ENCODE data around the gene PRM1. TPM values are rescaled to one million over a fixed set of nuclear protein-coding genes. Genes with fewer than 3 reads are reported as not detected.

Gene PRM1
- total RNA-seq, 1 donor from 2014 or later: not detected

DNA sequence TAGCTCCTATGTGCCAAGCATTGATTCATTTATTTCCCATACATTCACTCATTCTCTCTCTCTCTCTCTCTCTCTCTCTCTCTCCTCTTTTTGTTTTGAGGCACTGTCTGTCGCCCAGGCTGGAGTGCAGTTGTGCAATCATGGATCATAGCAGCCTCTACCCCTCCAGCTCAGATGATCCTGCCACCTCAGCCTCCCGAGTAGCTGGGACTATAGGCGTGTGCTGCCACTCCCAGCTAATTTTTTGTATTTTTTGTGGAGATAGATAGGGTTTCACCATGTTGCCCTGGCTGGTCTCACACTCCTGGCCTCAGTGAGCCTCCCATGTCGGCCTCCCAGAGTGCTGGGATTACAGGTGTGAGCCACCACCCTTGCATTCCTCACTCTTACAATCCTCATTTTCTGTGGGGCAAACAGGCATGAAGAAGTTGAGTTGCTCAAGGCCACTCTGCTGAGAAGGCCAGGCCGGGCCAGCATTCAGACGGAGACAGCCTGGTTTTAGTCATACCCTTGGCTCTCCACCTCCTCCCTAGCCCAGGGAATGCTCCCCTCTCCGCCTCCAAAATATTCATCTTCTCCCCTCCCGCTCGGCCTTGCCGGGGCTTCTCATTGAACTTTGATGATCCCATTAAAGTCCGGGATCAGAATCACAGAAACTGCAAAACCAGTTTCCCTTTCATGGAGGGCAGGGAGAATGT, 4.1 kb downstream of the PRM1 start:
- H3K4me2 ChIP-seq (ENCODE audit: low read length): no peak overlapping the region
- H3K27me3 ChIP-seq (ENCODE audit: insufficient read depth, low read length): peaks cover 2% of the 10 kb centered on the region
- no peaks in the 10 kb centered on the region for H3K4me1 ChIP-seq (ENCODE audit: insufficient read depth, low read length)
- TF ChIP-seq, protein P1, sequence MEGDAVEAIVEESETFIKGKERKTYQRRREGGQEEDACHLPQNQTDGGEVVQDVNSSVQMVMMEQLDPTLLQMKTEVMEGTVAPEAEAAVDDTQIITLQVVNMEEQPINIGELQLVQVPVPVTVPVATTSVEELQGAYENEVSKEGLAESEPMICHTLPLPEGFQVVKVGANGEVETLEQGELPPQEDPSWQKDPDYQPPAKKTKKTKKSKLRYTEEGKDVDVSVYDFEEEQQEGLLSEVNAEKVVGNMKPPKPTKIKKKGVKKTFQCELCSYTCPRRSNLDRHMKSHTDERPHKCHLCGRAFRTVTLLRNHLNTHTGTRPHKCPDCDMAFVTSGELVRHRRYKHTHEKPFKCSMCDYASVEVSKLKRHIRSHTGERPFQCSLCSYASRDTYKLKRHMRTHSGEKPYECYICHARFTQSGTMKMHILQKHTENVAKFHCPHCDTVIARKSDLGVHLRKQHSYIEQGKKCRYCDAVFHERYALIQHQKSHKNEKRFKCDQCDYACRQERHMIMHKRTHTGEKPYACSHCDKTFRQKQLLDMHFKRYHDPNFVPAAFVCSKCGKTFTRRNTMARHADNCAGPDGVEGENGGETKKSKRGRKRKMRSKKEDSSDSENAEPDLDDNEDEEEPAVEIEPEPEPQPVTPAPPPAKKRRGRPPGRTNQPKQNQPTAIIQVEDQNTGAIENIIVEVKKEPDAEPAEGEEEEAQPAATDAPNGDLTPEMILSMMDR (IDR thresholded peaks at IDR 0.05; ENCODE audit: insufficient read depth, low read depth, low read length): no peak
- no peak for TF ChIP-seq EZH2 (IDR thresholded peaks at IDR 0.05; ENCODE audit: insufficient read depth, low read length)
- H3K9ac ChIP-seq (ENCODE audit: low read length): no peak overlapping the region
- H3K9me3 ChIP-seq (ENCODE audit: insufficient read depth, low read depth, low read length): no peaks in the 10 kb centered on the region
- H3K4me3 Mint-ChIP-seq (ENCODE audit: unreplicated experiment): no peak overlapping the region
- H3K4me3 ChIP-seq (ENCODE audit: insufficient read depth, low read depth, low read length): no peak overlapping the region
- H3K27me3 Mint-ChIP-seq (ENCODE audit: low read depth, unreplicated experiment): peaks cover 29% of the 10 kb centered on the region
- no peaks in the 10 kb centered on the region for H4K20me1 ChIP-seq (ENCODE audit: insufficient read depth, low read length)
- H3K9me3 Mint-ChIP-seq (ENCODE audit: unreplicated experiment): peaks cover 7% of the 10 kb centered on the region
- no peaks in the 10 kb centered on the region for H3K36me3 ChIP-seq (ENCODE audit: insufficient read depth, low read length)
- H3K4me1 Mint-ChIP-seq (ENCODE audit: low read depth, unreplicated experiment): peaks cover 4% of the 10 kb centered on the region
- H3K79me2 ChIP-seq (ENCODE audit: insufficient read depth, low read length): no peaks in the 10 kb centered on the region
- no peak for DNase-seq (ENCODE audit: low read depth)
- H3K36me3 Mint-ChIP-seq (ENCODE audit: low read depth, unreplicated experiment): peaks cover 2% of the 10 kb centered on the region
- H3K27ac ChIP-seq (ENCODE audit: low read depth, low read length): no peak overlapping the region
- H2AFZ ChIP-seq (ENCODE audit: low read depth, low read length): no peak overlapping the region
- FAIRE-seq: no peak
- H3K27ac Mint-ChIP-seq (ENCODE audit: unreplicated experiment): no peak overlapping the region

DNA sequence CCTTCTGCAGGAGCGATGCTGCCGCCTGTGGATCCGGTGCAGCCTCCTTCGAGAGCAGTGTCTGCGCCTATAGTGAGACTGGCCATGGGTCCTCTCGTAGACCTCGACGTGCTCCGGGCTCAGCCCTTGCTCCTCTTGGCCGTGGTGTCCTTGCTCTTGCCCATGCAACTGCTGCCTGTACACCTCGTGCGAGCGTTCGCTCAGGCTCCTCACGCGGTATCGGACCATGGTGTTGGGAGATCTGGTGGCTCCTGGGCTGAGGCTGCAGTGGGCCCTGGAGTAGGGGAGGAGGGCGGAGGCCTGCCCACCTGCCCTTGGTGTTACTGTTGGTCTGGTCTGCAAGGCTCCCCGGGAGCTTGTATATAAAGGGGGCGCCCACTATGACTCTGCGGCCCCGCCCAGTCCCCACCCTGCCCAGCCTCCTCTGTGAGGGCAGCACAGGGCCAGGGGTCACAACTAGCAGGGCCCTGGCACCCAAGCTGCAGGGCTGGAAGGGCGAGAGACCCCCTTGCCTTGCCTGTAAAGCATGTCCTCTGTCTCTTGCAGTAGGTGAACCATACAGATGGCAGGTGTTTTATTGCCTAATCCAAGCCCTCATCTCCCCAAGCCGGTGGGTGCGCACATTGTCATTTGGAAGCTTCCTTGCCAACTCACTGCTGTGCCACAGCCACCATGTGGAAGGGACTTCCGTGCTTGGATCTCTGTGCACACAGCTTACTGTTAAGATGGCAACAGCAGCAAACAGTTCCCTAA, 4.8 kb downstream of the PRM1 start, which contains the start of gene PRM2:
Gene PRM2, minus strand, starts transcription at position 338 of the 753 bp plus-strand sequence. Its CDS starts 110 bp downstream, at position 228.
- Histone ChIP-seq H3K27me3 (ENCODE audit: insufficient read depth, low read length) (peaks cover 2% of the 10 kb centered on the region), H2AFZ (ENCODE audit: low read depth, low read length) (no peak within 1 kb of the TSS), H3K9ac (ENCODE audit: low read length) (no peak within 1 kb of the TSS), H3K4me1 (ENCODE audit: insufficient read depth, low read length) (no peaks in the 10 kb centered on the region), H3K4me3 (ENCODE audit: insufficient read depth, low read depth, low read length) (no peak within 1 kb of the TSS), H3K27ac (ENCODE audit: low read depth, low read length) (no peak within 1 kb of the TSS), H4K20me1 (ENCODE audit: insufficient read depth, low read length) (no peaks in the 10 kb centered on the region), H3K4me2 (ENCODE audit: low read length) (no peak within 1 kb of the TSS), H3K36me3 (ENCODE audit: insufficient read depth, low read length) (no peaks in the 10 kb centered on the region), H3K9me3 (ENCODE audit: insufficient read depth, low read depth, low read length) (no peaks in the 10 kb centered on the region), H3K79me2 (ENCODE audit: insufficient read depth, low read length) (no peaks in the 10 kb centered on the region)
- peaks cover 2% of the 10 kb centered on the region for H3K36me3 Mint-ChIP-seq (ENCODE audit: low read depth, unreplicated experiment)
- H3K27me3 Mint-ChIP-seq (ENCODE audit: low read depth, unreplicated experiment): peaks cover 29% of the 10 kb centered on the region
- DNase-seq (ENCODE audit: low read depth) (no peak), FAIRE-seq (no peak)
- TF ChIP-seq EZH2 (IDR thresholded peaks at IDR 0.05; ENCODE audit: insufficient read depth, low read length): no peak
- TF ChIP-seq, protein P1 (IDR thresholded peaks at IDR 0.05; ENCODE audit: insufficient read depth, low read depth, low read length): no peak
- no peak within 1 kb of the TSS for H3K4me3 Mint-ChIP-seq (ENCODE audit: unreplicated experiment)
- H3K27ac Mint-ChIP-seq (ENCODE audit: unreplicated experiment): no peak within 1 kb of the TSS
- peaks cover 4% of the 10 kb centered on the region for H3K4me1 Mint-ChIP-seq (ENCODE audit: low read depth, unreplicated experiment)
- peaks cover 7% of the 10 kb centered on the region for H3K9me3 Mint-ChIP-seq (ENCODE audit: unreplicated experiment)

All from astrocyte (in vitro differentiated cells and primary cell).